ENCODE results near the gene MICAL2.

MICAL2 gene

GRCh38 chr11:12235553-12235946, 125.2 kb downstream of the MICAL2 start:
- DNase-seq = no peak

- peak; percentile 72 for DNase-seq
Measured at GRCh38 chr11:12235947-12236743, 125.8 kb downstream of the MICAL2 start.

DNA sequence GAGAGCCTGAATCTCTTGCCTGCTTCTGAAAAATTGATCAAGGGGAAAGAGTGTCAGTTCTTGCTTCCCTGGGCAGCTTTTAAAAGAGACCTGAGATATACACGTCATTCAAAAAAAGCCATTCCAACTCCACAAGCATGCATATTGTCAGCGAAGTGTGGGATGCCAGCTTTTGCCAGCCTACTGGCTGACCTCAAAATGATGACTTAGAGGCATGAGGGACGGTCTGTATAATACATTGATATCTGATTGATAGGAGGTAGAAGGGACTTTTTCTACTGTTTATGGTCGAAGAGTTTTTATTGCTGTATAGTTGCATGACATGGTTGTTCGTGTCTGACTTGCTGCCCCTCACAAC, 126.3 kb downstream of the MICAL2 start:
- DNase-seq = no peak

DNA sequence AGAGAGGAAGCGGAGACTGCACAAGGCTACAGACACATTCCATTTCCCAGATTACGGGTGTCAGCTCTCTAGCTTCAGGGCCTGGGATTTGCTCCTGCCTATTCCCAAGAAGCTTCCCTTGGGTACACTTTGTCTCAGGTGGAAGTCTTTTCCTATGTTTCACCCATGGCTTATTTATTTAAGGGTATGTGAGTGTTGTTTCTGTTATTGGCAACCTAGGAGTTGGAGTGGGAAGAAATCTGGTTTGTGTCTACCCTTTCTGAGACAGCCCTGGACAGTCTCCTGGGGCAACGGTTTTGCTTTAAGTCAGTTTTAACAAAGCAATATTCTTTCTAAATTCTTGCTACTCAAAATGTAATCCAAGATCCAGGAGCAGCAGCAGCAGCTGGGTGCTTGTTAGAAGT, 127.0 kb downstream of the MICAL2 start:
- DNase-seq = no peak

DNA sequence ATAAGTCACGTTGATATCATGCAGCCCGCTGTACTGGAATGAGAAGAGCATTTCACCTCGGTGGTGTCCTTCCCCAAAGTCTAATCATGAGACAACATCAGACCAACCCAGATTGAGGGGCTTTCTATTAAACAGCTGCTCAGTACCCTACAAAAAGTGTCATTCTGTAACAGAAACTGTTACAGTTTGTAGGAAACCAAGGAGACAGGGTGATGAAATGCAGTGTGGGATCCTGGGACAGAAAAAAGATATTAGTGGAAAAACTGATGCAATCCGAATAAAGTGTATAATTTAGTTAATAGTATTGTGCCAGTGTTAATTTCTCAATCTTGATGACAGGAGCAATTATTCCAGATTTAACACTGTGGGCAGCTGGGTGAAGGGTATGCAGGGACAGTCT, 128.0 kb downstream of the MICAL2 start:
- no peak for DNase-seq

GRCh38 chr11:12239396-12239795, 129.0 kb downstream of the MICAL2 start:
- DNase-seq = no peak

- DNase-seq = no peak
Measured at GRCh38 chr11:12239804-12240371, 129.5 kb downstream of the MICAL2 start.

DNA sequence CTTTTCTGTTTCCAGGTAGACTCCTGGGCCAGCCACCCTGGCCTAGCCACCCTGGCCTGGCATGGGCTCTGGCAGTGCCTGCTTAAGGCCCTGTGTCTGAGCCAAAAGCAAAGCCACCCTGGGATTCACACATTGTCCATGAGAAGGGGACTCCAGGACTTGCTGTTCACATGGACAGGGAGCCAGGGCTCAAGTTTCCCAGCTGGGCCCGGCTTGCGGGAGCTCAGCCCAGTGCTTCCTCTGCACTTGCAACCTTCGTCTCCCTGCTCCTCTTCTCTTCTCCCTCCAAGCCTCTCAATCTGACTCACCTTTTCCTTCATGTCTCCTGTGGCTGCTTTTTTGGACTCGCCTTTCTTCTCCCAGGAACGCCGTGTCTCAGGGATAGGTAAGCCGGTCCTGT, 130.3 kb downstream of the MICAL2 start:
- no peak for DNase-seq

DNA sequence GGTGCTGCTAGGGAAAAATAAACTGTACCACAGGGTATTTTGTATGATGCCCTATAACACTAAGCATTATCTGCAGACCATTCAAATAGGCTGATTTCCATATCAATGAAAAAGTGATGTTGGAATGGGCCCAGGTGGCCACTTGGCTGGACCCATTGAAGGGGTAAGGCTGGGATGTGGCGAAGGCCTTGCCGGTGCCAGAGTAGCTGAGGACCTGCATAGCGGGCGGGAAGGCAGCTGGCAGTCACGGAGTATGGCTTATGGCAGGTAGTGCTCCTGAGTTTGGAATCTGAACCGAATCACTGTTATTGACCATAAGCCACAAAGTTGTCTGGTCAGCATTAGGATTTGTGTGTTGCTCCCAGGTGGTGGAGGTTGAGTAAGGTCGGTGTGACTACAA, 131.0 kb downstream of the MICAL2 start:
- no peak for DNase-seq

DNA sequence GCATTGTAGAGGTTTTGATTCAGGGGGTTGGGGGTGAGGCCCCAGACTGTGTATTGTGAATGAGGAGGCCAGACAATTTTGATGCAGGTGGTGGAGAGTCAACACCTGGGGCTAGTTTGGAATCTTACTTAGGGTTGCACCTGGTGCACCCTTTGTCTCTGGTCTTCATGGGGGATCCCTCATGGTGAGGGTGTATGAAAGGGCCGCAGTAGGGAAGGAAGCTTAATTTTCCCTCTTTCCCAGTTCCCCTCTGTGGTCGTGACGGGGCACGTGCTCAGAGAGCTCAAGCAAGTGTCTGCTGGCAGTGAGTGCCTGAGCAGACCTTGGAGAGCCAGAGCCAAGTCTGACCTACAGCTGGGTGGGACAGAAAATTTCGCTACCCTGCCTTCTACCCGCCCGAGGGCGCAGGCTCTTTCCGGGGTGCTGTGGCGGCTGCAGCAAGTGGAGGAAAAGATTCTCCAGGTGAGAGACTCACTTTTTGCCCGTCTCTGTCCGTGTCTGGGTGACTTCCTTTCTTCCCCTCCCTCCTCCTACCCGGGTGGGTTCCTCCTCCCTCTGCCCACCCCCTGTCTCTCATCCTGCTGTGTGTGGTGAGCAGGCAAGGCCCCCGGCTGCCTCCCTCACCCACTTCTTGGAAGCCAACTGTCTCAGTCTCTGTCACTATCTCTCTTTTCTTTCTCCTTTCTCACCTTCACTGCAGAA, 131.7 kb downstream of the MICAL2 start:
- DNase-seq = peak; percentile 8

DNA sequence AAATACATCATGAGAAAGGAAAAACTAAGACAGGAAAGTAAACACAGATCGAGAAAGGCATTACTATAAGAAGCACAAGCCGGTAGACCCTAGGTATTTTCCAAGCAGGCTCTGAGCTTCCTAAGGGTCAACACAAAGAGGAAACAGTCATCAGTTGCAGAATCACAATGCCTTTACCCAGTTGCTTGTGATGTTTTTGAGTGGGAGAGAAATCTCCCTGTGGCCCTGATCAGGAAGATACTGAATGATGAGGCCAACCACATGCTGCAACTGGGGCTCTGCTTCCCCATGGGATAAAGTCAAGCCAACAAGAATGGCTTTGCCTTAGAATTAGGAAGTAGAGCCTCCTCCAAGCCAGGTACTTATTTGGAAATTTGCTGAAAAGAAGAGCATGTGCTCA, 132.6 kb downstream of the MICAL2 start:
- no peak for DNase-seq

- no peak for DNase-seq
Measured at GRCh38 chr11:12243486-12243885, 133.1 kb downstream of the MICAL2 start.

GRCh38 chr11:12243911-12244550, 133.6 kb downstream of the MICAL2 start:
- no peak for DNase-seq

DNA sequence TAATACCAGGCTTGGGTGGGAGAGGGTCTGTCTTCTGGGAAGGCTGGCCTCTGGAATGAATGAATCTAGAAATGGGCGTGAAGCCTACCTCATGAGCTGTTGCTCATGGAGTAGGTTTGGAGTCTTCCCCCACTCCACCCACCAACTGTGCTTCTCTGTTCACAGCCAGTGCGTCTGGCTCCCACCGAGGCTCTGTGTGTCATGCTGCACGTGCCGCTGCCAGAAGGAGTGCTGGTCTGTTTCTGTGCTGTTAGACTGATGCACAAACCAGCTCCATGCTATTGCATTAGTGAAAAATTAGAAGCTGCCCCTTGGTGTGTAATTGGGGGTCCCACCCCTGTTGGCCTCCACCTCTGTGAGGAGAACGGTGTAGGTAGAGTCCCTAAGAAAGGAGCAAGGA, 134.7 kb downstream of the MICAL2 start:
- no peak for DNase-seq

GRCh38 chr11:12245549-12246016, 135.2 kb downstream of the MICAL2 start:
- no peak for DNase-seq

GRCh38 chr11:12246147-12246546, 135.8 kb downstream of the MICAL2 start:
- no peak for DNase-seq

DNA sequence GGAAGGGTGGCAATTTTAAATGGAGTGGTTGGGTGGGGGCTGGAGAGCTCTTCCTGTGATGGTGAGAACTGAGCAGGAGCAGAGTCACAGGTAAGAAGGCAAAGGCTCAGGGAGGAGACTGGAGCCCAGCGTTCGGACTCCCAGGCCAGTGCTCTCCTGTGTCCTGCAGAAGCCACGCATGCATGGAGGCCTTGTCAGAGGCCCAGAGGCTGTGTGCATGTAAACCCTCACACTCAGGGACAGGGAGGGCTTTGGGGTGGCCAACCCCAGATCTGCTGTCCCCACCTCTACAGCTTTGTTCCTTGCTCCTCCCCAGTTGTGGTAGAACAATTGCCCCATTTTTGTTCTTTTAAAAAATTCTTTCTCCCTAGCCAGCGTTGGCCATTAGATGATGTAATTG, 136.6 kb downstream of the MICAL2 start:
- DNase-seq = no peak

- no peak for DNase-seq
Measured at GRCh38 chr11:12247543-12248254, 137.3 kb downstream of the MICAL2 start.

DNA sequence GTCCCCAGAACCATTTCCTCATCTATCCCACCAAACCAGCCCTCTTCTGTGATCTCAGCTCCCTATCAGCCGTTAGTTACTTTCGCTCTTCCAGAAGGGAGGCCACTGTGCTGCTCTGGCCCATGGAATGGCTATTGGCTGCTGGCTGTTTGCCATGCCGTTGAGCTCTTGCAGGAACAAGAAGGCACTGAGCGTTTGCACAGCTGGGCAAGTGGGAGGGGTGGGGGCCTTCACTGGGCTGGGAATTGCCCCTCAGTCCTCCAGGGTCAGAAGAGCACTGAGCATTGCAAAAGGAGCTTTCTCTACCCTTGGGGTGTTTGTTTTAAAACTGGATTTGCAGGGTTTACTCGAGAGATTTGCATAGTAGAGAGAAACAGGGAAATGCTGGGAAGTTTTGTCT, 137.9 kb downstream of the MICAL2 start:
- no peak for DNase-seq

DNA sequence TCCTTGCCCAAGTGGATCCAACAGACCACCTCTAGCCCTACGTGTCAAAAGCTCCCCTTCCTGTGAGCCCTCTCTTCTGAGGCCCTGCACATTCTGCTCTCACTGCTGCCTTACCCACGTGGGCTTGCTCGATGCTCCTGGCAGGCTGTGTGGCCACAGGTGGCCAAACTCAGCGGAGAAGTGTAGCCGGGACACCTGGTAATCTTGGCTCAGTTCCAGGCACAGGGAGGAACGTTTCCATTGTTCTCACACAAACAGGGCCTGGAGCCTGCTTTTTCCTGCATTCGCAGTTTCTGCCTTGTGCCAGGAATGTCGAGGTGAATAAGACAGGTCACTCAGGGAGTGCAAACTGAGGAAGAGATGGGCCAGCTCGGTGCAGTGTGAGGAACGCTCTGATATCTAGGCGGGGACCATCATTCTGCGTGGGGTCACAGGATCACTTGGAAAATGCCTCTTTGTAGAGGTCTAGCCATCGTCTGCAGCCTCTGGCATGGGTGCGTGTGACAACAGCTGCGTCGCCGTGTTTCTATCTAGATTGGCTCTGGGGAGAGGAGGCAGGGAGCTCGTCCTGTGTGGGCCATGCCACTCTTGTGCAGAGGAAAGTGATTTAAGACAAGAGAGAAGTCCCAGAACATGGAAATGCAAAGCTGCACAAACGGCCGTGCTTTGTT, 139.3 kb downstream of the MICAL2 start:
- DNase-seq = no peak

DNA sequence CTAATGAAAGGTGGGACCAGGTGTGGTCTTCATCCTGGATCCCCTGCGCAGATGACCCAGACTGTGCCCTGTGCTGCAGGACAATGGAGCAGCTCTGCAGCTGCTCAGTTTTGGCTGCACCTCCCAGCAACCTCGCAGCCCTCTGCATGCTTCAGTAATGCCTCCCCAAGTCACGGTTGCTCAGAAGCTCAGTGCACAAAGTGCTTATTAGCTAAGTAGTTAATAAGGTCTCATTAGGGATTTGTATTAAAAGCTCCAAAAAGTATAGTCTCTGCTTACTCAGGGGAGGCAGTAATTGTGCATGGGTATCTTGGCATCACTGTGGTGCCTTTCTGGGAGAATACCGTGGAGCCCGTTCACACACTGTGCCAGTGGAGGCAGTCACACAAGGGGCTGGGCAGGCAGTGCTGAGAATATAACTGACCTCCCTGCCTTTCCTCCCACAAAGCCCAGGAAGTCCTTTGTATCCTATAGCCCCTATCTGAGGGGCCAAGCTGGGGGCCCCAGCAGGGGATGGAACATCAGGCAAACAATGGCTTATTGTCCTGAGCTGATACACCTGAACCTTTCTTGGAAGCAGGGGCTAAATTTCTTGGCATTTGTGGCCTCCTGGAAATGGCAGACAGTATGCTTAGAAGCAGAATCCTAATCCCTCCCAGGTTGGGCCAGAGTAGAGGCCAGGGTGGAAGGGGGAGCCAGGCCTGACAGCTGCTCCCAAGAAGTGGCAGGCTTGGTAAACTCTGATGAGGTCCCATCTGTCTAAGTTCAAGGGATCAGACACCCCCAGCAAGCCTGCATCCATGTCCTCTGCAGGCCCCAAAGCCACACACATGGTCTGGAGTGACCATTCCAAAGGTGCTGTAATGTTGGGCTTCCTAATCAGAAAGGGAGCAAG, 141.5 kb downstream of the MICAL2 start:
- DNase-seq = no peak
